Measurements from ENCODE around the gene BRD1.
"Not testable (repeated sequence)": the region's sequence is repeated elsewhere in the genome, so short reads cannot be mapped to it uniquely, and the experiment has no call there.

BRD1 gene

DNA sequence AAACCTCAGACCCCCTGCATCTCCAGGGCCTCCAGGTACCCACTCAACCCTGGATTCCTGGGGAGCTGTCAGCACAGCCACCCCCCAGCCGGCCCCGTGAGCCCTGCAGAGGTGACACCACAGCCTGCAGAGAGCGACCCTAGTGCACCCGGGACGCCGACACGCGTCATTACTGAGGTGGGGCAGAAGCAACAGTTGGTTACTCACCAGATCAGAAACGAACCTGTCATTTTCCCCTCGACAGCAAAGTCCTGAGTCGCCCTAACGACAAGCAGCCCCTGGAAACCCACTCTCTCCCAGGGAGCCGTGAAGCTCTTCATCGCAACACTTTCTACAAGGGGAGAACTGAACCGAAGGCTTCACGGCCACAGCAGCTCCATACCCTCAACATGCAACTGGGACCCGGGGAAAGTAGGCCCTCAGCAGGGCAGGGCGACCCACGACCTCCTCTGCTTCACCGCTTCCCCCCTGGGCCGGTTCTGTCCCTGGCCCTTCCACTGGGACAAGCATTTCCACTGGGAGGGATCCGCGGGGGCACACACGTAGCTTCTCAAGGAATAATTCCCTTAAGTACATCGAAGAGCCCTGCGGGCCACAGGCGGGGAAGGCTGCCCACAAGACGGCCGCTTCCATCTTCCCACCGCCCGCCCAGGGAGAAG is 1.6 kb downstream of the BRD1 start:
- peak; percentile 49 to 55 (median 50) for DNase-seq

DNA sequence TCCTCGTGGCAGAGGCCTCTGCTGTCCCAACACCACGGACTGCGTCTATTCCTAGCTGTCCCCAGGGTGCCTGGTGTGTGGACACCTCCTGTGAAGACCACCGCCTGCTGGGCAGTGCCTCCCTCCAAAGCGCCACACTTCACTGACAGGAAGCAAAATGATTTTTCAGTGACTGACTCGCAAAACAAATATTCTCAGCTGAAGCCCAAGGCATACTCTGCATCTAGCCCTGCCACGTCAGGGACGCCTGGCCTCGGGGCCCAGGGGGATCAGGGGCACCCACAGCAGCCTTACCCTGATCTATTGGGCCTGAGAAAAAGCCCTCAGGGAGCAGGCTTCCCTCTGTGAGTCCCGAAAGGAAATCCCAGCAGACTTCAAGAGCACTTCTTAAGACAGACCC is 2.2 kb downstream of the BRD1 start:
- DNase-seq: no peak

DNA sequence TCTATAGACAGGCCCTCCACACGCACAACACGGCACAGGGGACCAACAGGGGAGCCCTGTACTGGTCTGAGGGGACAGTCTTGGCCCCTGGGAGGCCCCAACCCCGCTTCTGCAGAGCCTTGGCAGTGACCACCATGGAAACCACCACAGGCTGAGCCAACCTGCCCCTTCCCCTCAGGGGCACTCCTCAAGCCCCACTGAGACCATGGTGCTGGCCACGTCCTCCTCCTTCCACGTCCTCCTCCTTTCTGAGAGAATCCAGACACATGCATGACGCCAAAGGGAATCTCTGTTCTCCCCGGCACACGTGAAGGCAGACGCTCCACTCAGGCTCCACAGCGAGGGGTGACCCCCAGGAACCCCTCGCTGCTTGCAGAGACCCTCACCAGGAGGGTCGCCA is 2.7 kb downstream of the BRD1 start:
- DNase-seq: no peak

DNA sequence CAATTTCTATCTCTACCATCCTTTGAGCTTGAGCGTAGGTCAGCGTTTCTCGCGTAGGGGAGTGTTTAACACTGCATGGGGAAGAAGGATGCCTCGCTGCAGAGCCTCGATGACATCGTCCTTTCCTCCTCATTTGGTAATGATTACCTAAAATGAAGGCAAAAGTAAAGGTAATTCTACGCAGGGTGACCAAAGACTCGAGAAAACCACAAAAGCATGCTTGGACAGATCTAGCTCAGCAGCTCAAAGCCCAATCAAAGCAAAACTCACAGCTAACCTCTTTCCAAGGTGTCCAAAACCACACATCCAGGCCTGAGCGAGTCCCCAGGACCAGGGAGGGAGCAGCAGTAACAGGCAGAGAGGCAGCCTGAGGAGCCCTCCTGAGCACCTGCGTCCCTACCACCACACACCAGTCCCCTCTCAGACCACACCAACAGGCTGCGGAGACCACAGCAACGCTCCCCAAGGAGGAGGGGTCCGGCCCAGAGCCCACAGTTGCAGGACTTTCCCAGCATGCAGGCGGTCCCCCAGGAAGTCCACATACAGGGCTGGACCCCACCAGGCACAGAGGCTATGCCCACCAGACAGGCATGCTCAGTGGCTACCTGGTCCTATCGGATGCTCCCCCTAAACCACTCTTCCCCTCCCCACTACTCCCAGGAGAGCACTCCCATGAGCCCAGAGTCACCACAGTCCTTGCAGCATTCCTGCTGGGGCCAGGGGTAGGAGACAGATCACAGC is 3.3 kb downstream of the BRD1 start:
- DNase-seq: no peak

DNA sequence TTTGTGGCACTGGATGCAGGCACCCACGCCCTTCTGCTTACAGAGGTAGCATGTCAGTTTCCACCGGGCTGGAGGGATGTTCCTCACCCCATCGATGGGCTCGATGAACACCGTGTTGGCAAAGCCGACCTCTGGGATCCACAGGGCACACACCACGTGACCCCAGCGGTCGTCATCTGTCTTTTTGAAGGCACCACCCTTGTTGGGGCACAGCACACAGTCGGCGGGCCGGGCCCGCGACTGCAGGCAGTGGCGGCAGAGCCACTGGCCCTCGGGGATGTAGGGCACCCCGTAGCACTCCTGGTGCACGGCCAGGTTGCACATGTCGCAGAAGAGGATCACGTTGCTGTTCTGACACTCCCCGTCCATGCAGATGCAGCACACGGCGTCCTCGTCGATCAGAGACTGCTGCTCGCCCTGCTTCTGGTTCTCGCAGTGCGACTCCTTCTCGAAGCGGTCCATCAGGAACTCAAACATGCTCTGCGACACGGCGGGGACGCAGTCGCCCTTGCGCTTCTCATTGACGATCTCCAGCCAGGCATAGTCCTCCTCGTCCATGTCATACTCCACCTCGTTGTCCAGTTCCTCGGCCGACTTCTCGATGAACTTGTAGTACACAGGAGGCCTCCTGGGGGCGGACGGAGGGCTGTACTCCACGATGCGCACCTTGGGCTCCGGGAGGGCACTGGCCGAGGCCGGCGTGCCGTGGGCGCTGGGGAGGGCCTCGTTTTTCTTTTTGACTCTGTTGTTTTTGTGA is 4.2 kb downstream of the BRD1 start:
- DNase-seq: no peak

DNA sequence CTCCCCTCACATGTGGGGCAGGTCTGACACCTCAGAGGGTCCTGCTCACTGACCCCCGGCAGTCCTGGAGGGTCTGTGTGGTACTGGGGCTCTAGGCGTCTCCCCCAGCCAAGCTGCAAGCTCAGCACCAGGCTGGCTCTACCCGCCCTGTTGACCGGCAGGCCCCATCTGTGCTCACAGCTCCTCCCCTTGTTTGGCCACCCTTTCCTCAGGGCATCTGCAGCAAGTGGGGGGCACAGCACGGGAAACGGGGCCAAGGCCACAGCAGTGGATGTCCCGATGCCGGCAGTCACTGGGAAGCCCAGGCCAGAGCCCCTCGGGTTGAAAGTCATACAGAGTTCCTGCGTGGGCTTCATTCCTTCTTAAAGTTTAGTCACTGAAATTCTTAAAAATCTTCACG is 5.9 kb downstream of the BRD1 start:
- not testable (repeated sequence) for DNase-seq

DNA sequence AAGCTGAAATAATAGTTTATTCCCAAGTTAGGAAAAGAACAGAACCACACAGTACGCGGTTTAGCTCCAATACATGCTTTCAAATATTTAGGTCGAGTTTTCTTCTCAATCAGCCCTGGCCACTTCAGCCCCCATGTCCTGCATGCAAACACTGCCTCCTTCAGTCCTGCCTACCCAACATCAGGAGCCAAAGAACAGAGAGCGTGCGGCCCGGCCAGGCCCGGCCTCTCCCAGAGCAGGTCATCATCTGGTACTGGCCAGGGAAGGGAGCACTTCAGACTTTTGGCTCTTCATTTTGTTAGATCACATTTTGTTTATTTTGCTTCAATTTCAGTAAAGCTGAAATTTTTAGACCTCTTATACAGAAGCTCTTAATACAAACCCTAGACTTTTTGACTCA is 6.7 kb downstream of the BRD1 start:
- DNase-seq: no peak

DNA sequence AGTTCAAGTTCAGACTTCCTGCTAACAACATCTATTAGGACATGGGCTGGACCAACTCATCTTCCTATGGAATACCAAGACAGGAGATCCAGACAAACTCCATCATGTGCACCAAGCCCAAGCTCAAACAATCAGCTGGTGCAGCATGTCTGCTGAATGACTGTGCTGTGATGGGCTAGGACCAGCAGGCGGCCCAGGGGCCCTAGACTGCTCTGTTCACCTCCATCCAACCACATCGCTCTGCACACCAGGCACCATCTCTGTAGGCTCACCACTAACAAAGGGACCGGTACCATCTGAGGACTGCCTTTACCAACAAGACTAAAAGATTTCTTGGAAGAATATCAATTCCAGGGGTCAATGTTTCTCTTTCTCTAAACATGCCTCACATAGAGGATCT is 10.3 kb downstream of the BRD1 start:
- no peak for DNase-seq

DNA sequence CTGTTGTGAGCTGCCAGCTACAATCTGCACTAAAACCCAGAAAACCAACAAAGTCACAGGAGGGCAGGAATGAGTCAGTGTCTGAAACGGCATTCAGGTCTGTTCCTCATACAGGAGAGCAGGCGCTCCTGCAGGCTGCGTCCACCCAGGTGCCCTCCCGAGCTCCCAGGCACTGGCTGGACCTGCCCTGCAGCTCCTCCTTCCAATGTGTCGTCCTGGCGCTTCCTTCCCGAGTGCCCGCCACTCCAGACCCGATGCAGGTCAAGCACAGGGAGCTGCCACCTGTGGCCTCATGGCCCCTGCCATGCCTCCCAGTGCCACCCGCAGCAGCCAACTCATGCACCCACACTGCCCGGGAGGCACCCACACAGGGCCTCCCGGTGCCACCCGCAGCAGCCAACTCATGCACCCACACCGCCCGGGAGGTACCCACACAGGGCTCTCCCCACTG is 12.0 kb downstream of the BRD1 start:
- DNase-seq: no peak

DNA sequence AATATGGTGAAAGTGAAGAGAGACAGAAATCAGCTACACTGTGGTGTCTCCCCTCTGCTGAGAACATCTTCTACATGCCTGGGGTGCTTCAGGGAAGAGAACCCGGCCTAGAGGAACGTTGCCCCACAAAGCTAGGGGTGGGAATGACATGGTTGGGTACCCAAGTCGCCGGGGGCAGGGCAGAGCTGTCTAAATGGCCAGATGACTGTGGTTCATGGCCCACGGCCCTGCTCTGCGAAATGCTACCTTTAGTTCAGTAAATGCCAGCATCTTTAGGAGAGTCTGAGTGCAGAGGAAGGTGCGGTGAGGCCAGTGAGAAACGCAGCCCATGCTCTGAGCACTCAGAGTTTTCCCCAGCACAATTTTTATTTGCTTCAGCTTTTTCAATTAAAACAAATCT is 12.8 kb downstream of the BRD1 start:
- no peak for DNase-seq

DNA sequence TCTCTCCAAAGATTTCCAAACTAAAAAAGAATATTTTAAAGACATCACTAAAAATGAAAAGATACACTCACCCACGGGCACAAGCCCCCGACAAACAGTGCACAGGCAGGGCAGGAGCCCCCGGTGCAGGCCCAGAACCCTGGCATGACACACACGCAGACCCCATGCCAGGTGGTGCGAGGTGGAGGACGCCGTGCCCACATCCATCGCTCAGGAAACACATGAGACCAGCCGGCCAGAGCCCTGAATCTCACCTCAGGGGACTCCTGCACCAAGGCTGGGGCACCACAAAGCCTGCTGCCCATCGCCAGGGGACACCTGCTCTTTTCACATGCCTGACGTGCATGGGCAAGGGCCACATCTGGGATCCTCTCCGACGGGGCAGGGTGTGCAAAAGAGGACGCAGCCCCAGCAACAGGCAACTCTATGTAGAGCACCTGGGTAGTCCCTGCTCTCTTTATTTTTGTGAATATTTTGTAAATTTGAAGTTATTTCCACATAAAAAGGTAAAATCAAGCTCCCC is 13.4 kb downstream of the BRD1 start:
- DNase-seq: no peak

DNA sequence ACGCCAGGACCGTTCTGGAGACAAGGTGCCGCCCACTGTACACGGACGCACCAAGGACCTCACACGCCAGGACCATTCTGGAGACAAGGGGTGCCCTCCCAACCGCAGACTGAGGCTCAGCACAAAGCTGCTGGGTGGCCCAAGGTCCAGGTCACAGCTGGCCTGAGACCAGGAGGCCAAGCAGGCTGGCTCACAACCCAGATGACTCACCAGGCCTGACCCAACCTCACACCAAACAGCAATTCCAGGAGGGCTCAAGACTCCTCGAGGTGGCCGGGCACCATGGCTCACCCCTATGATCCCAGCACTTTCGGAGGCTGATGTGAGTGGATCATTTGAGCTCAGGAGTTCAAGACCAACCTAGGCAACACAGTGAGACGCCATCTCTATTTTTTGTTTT is 14.8 kb downstream of the BRD1 start:
- DNase-seq: no peak

DNA sequence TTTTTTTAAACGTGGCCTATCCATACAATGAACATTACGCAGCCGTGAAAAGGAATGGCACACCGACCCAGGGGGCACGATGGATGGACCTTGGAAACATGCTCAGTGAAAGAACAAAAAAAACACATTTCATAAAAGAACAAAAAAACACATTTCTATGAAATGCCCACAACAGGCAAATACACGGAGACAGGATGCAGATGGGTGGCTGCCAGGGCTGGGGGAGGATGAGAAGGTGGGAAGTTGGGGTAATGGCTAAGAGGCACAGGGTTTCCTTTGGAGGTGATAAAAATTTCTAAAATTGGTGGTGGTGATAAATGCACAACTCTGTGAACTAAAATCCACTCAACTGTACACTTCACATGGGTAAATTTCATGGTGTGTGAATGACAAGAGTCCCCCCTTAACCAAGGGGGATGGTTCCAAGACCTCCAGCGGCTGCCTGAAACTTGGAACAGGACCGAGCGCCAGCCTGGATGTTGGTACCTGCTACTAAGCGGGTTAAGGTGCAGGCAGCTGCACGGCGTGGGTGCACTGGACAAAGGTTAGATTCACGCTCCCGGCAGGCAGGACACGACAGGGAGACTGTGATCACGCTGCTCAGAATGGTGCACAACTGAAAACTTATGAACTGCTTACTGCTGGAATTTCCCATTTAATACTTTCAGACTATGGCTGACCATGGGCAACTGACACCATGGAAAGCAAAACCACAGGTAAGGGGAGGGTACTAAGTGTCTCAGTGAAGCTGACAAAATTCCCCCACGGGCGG is 16.5 kb downstream of the BRD1 start:
- no peak for DNase-seq

DNA sequence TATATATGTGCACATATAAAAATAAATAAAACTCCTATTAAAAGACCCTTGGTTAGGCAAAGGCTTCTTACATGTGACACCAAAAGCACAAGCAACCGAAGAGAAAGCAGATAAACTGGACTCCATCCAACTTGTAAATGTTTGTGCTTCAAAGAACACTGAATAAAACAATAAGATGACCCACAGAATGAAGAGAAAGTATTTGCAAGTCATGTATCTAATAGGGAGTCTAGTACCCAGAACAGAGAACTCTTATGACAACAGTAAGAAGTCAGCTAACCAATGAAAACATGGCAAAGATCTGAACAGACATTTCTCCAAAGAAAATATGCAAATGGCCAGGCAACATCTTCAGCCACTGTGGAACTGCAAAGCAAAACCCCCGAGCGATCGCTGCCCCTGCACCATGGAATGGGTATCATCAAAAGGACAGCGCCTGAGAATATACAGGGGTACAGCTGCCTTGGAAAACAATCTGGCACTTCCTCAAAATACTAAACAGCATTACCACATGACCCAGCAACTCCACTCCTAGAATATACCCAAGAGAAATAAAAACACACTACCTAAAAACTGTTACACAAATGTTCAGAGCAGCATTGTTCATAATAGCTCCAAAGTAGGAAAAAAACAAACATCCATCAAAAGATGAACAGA is 17.2 kb downstream of the BRD1 start:
- peak in 1 of 3 donors; percentile 17 for DNase-seq

DNA sequence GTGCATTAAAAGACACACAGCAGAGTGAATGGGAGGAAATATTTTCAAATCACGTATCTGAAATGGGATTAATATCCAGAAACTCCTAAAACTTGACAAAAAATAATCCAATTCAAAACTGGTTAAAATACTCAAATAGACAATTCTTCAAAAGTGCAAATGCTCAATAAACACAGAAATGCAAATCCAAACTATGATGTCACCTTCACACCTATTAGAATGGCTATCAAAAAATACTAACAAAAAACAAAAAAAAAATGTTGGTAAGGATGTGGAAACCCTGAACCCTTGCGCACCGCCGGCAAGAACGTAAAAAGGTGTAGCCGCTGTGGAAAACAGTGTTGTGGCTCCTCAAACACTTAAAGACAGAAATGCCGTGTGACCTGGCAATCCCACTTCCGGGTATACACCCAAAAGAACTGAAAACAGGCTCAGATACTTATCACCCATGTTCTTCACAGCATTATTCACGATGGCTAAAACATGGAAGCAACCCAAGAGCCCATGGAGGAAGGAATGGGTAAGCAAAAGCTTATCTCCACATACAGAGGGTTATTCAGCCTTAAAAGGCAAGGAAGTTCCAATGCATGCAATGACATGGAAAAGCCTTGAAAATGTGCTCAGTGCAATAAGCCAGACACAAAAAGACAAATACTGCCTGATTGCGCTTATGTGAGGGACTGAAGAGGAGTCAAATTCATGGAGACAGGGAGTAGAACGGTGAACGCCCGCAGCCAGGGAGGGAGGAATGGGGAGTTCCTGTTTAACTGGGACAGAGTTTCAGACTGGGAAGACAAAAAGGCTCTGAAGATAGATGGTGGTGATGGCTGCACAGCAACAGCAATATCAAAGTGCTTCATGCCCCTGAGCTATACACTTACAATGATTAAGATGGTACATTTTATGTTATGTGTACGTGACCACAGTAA is 19.6 kb downstream of the BRD1 start:
- no peak for DNase-seq

DNA sequence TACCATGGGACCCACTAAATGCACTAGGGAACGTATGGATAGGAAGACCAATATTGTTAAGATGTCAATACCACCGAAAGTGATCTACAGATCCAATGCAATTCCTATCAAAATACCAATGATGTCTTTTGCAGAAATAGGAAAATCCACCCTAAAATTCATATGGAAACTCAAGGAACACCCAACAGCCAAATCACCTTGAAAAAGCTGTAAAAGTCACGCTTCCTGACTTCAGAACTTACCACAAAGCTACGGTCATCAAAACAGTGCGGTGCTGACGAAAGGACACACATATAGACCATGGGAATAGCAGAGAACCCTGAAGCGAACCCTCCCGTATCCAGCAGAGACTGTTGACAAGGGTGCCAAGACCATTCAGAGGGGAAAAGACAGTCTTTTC is 20.5 kb downstream of the BRD1 start:
- DNase-seq: no peak

DNA sequence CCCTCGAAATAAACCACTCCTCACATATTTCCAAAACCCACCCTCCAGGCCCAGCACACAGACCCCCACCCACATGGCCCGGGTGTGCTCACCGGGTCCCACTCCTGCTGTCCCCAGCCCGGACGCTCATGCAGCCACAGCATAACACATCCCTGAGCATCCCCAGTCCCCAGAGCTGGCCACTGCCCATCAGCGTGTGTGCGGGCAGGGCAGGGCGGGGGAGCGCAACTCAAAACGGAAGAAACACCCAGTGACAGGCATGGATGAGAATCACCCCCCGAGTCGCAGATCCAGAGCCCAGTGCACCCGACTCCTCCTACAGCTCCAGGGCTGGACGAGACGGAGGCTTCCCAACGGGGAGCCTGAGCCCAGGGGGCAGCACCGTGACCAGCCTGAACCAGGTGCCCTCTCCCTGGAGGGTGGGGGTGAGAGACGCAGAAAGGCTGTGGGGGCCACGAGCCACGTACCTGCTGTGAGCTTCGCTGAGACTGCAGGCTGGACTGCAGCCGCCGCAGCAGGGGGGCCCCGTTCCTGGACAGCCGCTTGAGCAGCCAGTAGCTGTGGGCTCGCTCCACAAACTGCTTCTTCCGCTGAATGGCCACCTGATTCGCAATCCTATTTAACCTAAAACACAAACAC is 23.8 kb downstream of the BRD1 start:
- DNase-seq: no peak

DNA sequence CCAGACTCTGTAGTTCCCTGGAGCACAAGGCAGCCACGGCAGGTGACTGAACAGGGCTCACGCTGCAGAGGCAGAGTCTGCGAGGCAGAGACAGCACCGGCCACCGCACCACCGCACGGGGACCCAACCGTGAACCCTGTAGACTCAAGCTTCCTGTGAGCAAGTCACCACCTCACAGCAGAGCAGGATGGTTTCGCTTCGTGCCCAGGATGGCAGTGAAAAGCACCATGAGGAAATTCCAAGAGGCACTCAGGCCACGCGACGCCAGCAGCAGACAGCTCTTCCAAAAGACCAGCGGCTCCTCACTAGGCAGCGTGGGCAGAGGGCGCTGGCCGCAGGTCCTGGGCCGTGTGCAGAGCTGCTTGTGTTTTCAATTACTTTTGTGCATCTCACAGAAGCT is 24.5 kb downstream of the BRD1 start:
- no peak for DNase-seq

DNA sequence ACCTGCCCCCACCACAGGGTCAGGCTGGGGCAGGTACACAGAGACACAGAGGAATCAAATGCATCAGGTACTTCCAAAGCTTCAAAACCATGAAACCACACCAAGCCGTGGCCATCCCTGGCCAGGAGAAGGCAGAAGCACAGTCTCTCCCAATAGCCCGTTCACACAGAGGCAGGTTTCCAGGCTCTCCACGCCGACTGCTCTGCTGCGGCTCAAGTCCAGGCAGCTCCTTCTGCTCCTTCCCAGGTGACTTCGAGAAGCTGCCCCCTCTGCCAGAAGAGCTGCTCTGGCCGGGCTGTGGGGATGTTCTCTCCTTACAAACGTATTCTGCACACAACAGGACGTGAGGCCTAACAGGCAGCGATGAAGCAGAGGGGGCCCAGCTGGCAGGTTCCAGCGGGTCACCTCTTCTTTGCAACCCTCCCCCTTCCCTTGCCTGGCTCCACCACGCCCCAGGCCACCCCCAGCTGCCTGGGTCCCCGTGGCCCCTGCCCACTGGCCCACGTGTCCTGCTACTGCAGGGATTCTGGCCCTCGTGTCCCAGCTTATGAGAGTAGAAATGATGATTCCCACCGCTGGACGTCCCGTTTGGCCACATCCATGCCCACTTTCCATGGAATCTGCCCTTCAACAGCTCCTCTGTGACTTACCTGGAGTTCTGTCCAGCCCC is 26.1 kb downstream of the BRD1 start:
- no peak for DNase-seq

All from suppressor macrophage treated with lipopolysaccharide for 1 hour (primary cell).